H4 (cell line): ENCODE data around the gene KCTD19. TPM values are rescaled to one million over a fixed set of nuclear protein-coding genes. Genes with fewer than 3 reads are reported as not detected.

Experiments used
- DNase-seq: peaks from one replicate; pipeline ENCODE4 v3.0.0-alpha.2; 2015; ENCODE audit warnings: low spot score
- total RNA-seq: library from RNA; depleted of rRNA; stranded (reverse); fragments of >200 nt; shearing (Covaris generic); gene quantifications from 2 replicates; pipeline ENCODE4 v1.2.3, GENCODE V29; 2014

The KCTD19 gene
- total RNA-seq, 1 experiment from 2014 or later, result not detected

GRCh38 chr16:67317853-67318252 lies 8.7 kb downstream of the KCTD19 start:
- DNase-seq, result no peak

- no peak for DNase-seq
Measured at GRCh38 chr16:67312719-67313118, 13.8 kb downstream of the KCTD19 start.

GRCh38 chr16:67311607-67312488 lies 14.7 kb downstream of the KCTD19 start:
- DNase-seq, result peak; percentile 98

- no peak for DNase-seq
Measured at GRCh38 chr16:67310561-67310960, 16.0 kb downstream of the KCTD19 start.

- no peak for DNase-seq
Measured at GRCh38 chr16:67305216-67306071, 21.1 kb downstream of the KCTD19 start.

GRCh38 chr16:67304020-67304419 lies 22.5 kb downstream of the KCTD19 start:
- no peak for DNase-seq

- no peak for DNase-seq
Measured at GRCh38 chr16:67302970-67303369, 23.6 kb downstream of the KCTD19 start.

GRCh38 chr16:67302076-67302475 lies 24.5 kb downstream of the KCTD19 start:
- no peak for DNase-seq

- no peak for DNase-seq
Measured at GRCh38 chr16:67301080-67301782, 25.3 kb downstream of the KCTD19 start.

GRCh38 chr16:67299269-67299668 lies 27.3 kb downstream of the KCTD19 start:
- no peak for DNase-seq

GRCh38 chr16:67298277-67298676 lies 28.3 kb downstream of the KCTD19 start:
- no peak for DNase-seq

- peak; percentile 73 for DNase-seq
Measured at GRCh38 chr16:67296420-67296819, 30.1 kb downstream of the KCTD19 start.

- no peak for DNase-seq
Measured at GRCh38 chr16:67294938-67295361, 31.6 kb downstream of the KCTD19 start.

GRCh38 chr16:67294171-67294757 lies 32.3 kb downstream of the KCTD19 start:
- DNase-seq, result no peak

GRCh38 chr16:67291461-67291860 lies 35.1 kb downstream of the KCTD19 start:
- DNase-seq, result no peak

- DNase-seq, result no peak
Measured at GRCh38 chr16:67287960-67288359, 38.6 kb downstream of the KCTD19 start.

- DNase-seq, result no peak
Measured at GRCh38 chr16:67286441-67287235, 39.9 kb downstream of the KCTD19 start.

- peak; percentile 49 for DNase-seq
Measured at GRCh38 chr16:67284699-67285646, 41.6 kb downstream of the KCTD19 start.

- no peak for DNase-seq
Measured at GRCh38 chr16:67283826-67284555, 42.5 kb downstream of the KCTD19 start.
